HG03108 (cell line): ENCODE data around the gene LETM1.

Experiments used
- ATAC-seq: cut with Tn5 transposase; IDR thresholded peaks from one replicate; pipeline ENCODE4 v1.9.1; 2021; ENCODE audit warnings: moderate library complexity; ENCODE audit not compliant: unreplicated experiment

Gene LETM1

DNA sequence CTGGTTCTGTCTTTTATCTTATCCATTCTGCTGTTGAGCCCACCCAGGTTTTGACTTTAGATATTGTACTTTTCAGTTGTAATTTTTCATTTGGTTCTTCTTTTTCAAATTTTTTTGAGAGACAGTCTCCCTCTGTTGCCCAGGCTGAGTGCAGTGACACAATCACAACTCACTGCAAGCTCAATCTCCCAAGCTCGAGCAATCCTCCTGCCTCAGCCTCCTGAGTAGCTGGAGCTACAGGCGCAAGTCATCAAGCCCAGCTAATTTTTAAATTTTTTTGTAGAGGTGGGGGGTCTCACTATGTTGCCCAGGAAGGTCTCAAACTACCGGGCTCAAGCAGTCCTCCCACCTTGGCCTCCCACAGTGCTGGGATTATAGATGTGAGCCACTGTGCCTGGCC, 25.7 kb downstream of the LETM1 start:
- no peak for ATAC-seq

- ATAC-seq: no peak
These were observed 29.2 kb downstream of the LETM1 start for GRCh38 chr4:1826531-1827350.

DNA sequence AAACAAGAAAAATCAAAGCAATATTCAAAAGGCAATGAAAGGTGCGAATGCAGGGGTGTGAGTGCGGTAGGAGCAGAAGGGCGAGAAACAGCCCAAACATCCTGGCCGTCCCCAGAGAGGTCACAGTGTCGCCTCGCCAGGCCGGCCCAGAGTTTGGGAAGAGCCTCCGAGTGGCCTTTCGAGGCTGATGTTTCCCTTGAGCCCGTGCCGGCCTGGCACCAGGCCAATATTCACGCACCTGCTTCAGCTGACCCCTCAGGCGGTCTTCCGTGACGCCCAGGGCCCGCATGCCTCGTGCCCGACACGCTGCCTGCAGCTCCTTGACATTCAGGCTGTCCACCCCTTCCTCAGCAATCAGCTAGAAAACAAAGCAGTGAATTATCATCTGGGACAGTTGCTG, 30.6 kb downstream of the LETM1 start:
- ATAC-seq: no peak

DNA sequence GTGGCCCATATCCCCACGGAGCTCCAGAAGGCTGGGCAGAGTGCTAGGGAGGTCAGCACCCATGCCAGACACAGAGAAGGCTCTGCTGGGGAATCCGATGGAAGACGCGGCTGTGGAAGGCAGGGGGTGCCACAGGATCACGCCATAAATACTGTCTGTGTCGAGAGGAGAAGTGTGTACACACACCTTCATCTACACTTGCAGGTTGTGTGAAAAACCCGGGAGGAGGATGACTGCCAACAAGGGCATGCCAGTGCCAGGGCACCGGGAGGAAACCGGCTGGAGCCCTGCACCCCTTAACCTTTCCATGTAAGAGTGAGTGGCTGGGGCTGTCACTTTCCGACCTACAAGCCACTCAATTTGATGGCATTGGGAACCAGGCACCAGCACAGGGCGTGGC, 31.2 kb downstream of the LETM1 start:
- no peak for ATAC-seq

DNA sequence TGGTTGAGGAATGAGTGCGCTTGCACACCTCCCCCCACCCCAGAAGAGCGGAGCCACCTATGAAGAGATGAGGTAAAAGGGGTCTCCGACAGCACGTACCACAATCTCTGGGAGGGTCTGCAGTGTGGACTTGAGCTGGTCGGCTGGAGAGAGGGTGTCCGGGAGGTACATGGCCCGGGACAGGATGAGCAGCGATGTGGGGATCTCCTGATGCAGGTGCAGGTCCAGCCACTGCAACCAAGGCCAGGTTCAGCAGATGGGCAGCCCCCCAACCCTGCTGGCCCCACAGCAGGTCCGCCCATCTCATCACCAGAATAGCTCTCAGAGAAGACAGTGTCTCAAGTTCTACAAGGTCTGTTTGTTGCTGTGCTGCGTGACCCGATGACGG, 32.4 kb downstream of the LETM1 start:
- ATAC-seq: no peak

- ATAC-seq: no peak
These were observed 33.1 kb downstream of the LETM1 start for GRCh38 chr4:1822568-1823544.

DNA sequence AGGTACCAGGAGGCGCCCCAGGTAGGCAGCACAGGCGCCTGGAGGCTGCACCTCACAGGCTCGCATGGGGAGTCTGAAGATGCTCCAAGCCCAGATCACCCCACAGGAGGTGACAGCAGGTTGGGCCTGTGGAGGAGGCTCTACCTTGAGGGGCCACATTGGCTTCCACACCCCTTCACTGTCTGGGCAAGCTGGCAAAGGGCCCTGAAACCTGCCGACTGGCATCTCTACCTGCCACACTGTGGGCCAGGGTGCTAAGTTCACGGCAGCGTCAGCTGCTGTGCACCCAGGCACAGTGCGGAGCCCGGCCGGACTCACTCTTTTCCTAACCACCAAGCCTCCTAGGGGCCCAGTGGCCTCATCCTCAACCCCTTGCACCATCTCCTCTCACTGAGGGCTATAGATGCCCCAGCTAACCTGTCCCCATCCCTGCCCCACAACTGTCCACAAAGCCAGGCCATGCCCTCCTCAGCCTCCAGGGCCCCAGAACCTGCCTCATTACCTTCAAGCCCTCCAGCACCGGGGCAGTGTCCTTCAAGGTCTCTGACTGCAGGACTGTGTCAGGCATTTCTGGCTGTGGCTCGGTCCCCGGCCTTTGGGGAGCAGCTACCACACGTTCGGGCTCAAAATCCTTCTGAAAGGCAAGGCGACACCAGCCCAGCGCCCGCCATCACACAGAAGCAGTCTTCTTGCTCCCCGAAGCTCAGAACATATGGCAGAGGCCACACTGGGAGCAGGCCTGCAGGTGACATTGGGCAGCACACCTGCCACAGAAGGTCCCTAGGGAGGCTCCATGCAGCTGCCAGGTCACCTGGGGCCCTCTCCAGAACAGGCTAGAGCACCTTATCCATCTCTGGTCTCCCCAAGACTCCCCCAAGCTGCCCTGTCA, 34.0 kb downstream of the LETM1 start:
- no peak for ATAC-seq

DNA sequence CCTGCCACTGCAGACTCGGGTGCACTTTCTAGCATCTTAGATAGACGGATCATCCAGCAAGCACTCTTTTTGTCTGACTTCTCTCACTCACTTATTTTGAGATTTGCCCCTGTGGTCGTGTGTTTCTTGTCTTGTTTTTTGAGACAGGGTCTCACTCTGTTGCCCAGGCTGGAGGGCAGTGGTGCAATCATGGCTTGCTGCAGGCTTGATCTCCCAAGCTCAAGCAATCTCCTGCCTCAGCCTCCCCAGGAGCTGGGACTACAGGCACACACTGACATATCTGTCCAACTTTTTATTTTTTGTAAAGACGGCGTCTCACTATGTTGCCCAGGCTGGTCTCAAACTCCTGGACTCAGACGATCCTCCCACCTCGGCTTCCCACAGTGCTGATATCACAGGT, 36.1 kb downstream of the LETM1 start:
- no peak for ATAC-seq

GRCh38 chr4:1819284-1819683, 36.7 kb downstream of the LETM1 start:
- ATAC-seq: no peak

- ATAC-seq: no peak
These were observed 39.7 kb downstream of the LETM1 start for GRCh38 chr4:1815997-1816860.

- no peak for ATAC-seq
These were observed 40.6 kb downstream of the LETM1 start for GRCh38 chr4:1815096-1815996.

DNA sequence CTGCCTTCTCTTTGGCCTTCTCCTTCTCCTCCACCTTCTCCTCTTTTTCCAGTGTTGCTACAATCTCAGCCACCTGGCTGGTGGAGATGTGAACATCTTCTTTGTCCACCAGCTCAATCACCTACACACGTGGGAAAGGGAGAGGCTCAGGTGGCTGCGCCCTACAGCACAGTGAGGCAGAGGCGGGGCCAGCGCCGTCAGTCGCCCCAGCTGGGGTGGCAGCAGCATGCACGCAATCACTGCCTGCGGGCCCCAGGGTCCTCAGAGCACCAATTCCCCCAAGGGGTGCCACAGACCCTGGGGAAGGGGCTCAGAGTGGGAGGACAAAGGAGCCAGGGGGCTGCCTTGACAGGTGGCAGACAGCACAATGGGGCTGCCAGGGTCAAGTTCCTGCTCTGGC, 41.5 kb downstream of the LETM1 start:
- ATAC-seq: no peak

- no peak for ATAC-seq
These were observed 42.0 kb downstream of the LETM1 start for GRCh38 chr4:1813915-1814314.

DNA sequence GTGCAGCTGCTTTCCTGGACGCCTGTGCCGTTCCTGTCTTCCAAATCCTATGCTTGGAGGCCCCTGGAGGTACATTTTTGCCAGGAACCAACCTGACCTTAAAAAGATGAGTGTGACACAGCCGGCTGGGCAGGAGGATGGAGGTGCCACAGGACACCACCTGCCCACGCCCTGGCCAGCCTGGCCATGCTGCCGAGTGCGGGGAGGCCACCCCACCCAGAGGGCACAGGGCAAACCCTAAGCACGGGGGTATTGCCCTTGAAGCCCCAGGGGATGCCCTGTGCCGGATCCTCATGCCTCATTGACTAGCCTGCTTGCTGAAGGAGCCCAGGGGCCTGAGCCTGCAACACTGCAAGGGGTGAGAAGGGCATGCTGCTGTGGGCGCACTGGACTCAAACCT, 42.7 kb downstream of the LETM1 start:
- ATAC-seq: no peak

GRCh38 chr4:1812720-1813119, 43.2 kb downstream of the LETM1 start:
- ATAC-seq: no peak

- no peak for ATAC-seq
These were observed 45.2 kb downstream of the LETM1 start for GRCh38 chr4:1810765-1811164.

DNA sequence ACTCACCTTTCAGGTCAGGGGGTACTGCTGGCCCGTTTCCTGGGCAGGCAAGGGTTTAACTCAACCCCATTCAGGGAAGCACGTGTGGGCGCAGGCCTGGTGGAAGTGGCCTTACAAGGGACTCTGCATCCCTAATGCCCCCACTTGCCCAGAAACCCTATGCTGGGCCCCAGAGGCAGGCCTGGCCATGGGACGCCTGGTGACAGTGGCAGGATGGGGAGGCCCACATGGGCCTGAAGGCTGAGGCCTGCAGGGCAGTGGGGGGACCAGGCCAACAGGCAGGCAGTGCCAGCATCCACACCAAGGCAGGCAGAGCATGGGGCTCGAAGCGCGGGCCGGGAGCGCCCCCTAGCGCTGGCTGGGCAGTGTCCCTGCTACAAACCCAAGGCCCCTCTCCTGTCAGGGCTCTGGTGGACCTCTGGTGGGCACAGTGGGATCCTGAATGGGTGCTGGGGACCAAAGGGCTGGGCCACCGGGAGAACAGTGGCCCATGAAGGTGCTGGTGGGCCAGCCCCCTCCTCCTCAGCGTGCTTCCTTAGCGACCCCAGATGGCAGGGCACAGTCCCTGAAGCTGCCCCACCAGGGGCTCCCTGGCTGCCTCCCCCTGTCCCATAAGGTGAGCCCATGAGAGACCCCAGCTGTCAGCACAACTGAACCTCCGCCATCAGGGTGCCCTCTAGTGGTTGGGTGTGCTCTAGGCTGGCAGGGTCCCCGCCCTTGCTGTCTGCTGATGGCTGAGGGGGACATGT, 46.0 kb downstream of the LETM1 start:
- ATAC-seq: no peak
